Endodermal cell (in vitro differentiated cells): ENCODE data around the gene DHRS7C. TPM values are rescaled to one million over a fixed set of nuclear protein-coding genes. Genes with fewer than 3 reads are reported as not detected.

Source experiments
- DNase-seq: peaks from one replicate; pipeline ENCODE4 v3.0.0-alpha.2; 2017
- H3K27ac ChIP-seq: 2 replicates; pipeline ENCODE4 v1.5.1; 2013; ENCODE audit warnings: mild to moderate bottlenecking, low read depth, low read length, moderate library complexity
- H3K27me3 ChIP-seq: 2 replicates; pipeline ENCODE4 v1.6.1; 2013; ENCODE audit warnings: mild to moderate bottlenecking, low read length, moderate library complexity; ENCODE audit not compliant: insufficient read depth, control insufficient read depth, poor library complexity, severe bottlenecking
- H3K36me3 ChIP-seq: 2 replicates; pipeline ENCODE4 v1.7.0; 2013; ENCODE audit warnings: mild to moderate bottlenecking, low read length, moderate library complexity; ENCODE audit not compliant: control insufficient read depth, insufficient read depth
- H3K4me1 ChIP-seq: one replicate; pipeline ENCODE4 v1.7.0; 2013; ENCODE audit warnings: low read length; ENCODE audit not compliant: control insufficient read depth, insufficient read depth
- H3K4me3 ChIP-seq: 2 replicates; pipeline ENCODE4 v1.5.1; 2013; ENCODE audit warnings: mild to moderate bottlenecking, low read length, moderate library complexity
- H3K9ac ChIP-seq: 2 replicates; pipeline ENCODE4 v1.6.1; 2013; ENCODE audit warnings: mild to moderate bottlenecking, low read length, moderate library complexity; ENCODE audit not compliant: poor library complexity, severe bottlenecking; ENCODE audit errors: extremely low read depth
- H3K9me3 ChIP-seq: 2 replicates; pipeline ENCODE4 v1.6.1; 2013; ENCODE audit warnings: mild to moderate bottlenecking, low read length, moderate library complexity; ENCODE audit not compliant: control insufficient read depth
- H3K27ac Mint-ChIP-seq: 2 replicates; pipeline ENCODE4 v1.8.0; 2020; ENCODE audit warnings: mixed read lengths
- H3K27me3 Mint-ChIP-seq: 2 replicates; pipeline ENCODE4 v1.8.0; 2021; ENCODE audit warnings: mild to moderate bottlenecking, mixed read lengths; ENCODE audit not compliant: insufficient read depth
- H3K36me3 Mint-ChIP-seq: 2 replicates; pipeline ENCODE4 v1.8.0; 2020; ENCODE audit warnings: low read depth, mixed read lengths
- H3K4me1 Mint-ChIP-seq: 2 replicates; pipeline ENCODE4 v1.8.0; 2020; ENCODE audit warnings: mixed read lengths
- H3K4me3 Mint-ChIP-seq: 2 replicates; pipeline ENCODE4 v1.8.0; 2020; ENCODE audit warnings: mild to moderate bottlenecking, moderate library complexity, mixed read lengths
- H3K9me3 Mint-ChIP-seq: 2 replicates; pipeline ENCODE4 v1.8.0; 2020; ENCODE audit warnings: mild to moderate bottlenecking, mixed read lengths
- CTCF ChIP-seq: fragments of 200-600 bp; sonication (generic); conservative IDR thresholded peaks from 2 replicates; pipeline ENCODE4 v1.5.0; 2021; ENCODE audit warnings: antibody characterized with exemption, mild to moderate bottlenecking
- WGBS, 2 experiments: methylation state at CpG; one replicate each; pipeline versions ENCODE4 v1.1.5 to v1.1.7; 2013; ENCODE audit warnings: missing lambda C conversion rate in 2 of 2, mixed read lengths in 1 of 2; ENCODE audit not compliant: insufficient coverage in 1 of 2, insufficient read length in 1 of 2; 5-methylcytosine and 5-hydroxymethylcytosine counted together
- long read RNA-seq, 4 experiments: library from polyadenylated mRNA in 2 of 4; library from RNA in 1 of 4; library from capped mRNA in 1 of 4; stranded (forward) in 3 of 4; unstranded in 1 of 4; transcript quantifications; one replicate each; pipeline ENCODE4 v2.0.0, GENCODE V29; 2020 to 2021; ENCODE audit warnings: inconsistent platforms in 1 of 4
- polyA plus RNA-seq, 2 experiments: library from polyadenylated mRNA; stranded (reverse); fragments of 50-300 nt; gene quantifications; one replicate each; pipeline ENCODE4 v1.2.3, GENCODE V29; 2013
- total RNA-seq, 2 donors: library from RNA; stranded (reverse); fragmentation: NEBNext Ultra II Directional in 1 of 2; extraction: Animal tissue kit (Norgen Biotek cat#: 25700) in 1 of 2; gene quantifications; 2 replicates in 1 of 2; 3 replicates in 1 of 2; pipeline ENCODE4 v1.2.1, GENCODE V29; 2021

The DHRS7C gene
- not detected for total RNA-seq
- polyA plus RNA-seq (2013, experiment 1 of 2): not detected
- polyA plus RNA-seq (2013, experiment 2 of 2): not detected
- long read RNA-seq, experiment 1: 0 reads
- long read RNA-seq, experiment 2: 0 reads
- long read RNA-seq, experiment 3: 0 reads
- long read RNA-seq, experiment 4: 0 reads

- Histone ChIP-seq H3K9ac (no peak within 1 kb of the TSS), H3K9me3 (no peaks in the 10 kb centered on the region), H3K27me3 (no peaks in the 10 kb centered on the region), H3K4me1 (peaks cover 3% of the 10 kb centered on the region), H3K27ac (no peak within 1 kb of the TSS), H3K4me3 (no peak within 1 kb of the TSS), H3K36me3 (no peaks in the 10 kb centered on the region)
- no peak for DNase-seq
- no peak within 1 kb of the TSS for H3K27ac Mint-ChIP-seq
- peaks cover 4% of the 10 kb centered on the region for H3K4me1 Mint-ChIP-seq
- 87 to 93% methylated on average over 9 to 15 of the region's 15 CpGs for WGBS, 2 experiments
- TF ChIP-seq CTCF: no peak
- H3K4me3 Mint-ChIP-seq: no peak within 1 kb of the TSS
- peaks cover 7% of the 10 kb centered on the region for H3K27me3 Mint-ChIP-seq
- H3K36me3 Mint-ChIP-seq: no peaks in the 10 kb centered on the region
- no peaks in the 10 kb centered on the region for H3K9me3 Mint-ChIP-seq
Observed at GRCh38 chr17:9790889-9791876, at the start of gene DHRS7C. Gene DHRS7C, minus strand, starts transcription at chr17:9791592. Its CDS starts 308 bp downstream, at chr17:9791284.

GRCh38 chr17:9839433-9839832 lies 48.0 kb upstream of the DHRS7C start:
- H3K36me3 Mint-ChIP-seq: no peaks in the 10 kb centered on the region
- 33 to 55% methylated on average over 3 to 4 of the region's 4 CpGs for WGBS, 2 experiments
- H3K27me3 Mint-ChIP-seq: peaks cover 49% of the 10 kb centered on the region
- Histone ChIP-seq H3K27me3 (peaks cover 11% of the 10 kb centered on the region), H3K36me3 (no peaks in the 10 kb centered on the region), H3K27ac (no peak overlapping the region), H3K4me1 (no peaks in the 10 kb centered on the region), H3K9me3 (no peaks in the 10 kb centered on the region), H3K4me3 (no peak overlapping the region), H3K9ac (no peak overlapping the region)
- no peak overlapping the region for H3K27ac Mint-ChIP-seq
- H3K4me3 Mint-ChIP-seq: no peak overlapping the region
- TF ChIP-seq CTCF: peak; percentile 66
- H3K9me3 Mint-ChIP-seq: no peaks in the 10 kb centered on the region
- DNase-seq: peak; percentile 87
- peaks cover 22% of the 10 kb centered on the region for H3K4me1 Mint-ChIP-seq

GRCh38 chr17:9837551-9838471 lies 46.4 kb upstream of the DHRS7C start:
- Histone ChIP-seq H3K4me1 (no peaks in the 10 kb centered on the region), H3K9me3 (peaks cover 4% of the 10 kb centered on the region), H3K9ac (no peak overlapping the region), H3K27me3 (no peaks in the 10 kb centered on the region), H3K4me3 (no peak overlapping the region), H3K27ac (no peak overlapping the region), H3K36me3 (no peaks in the 10 kb centered on the region)
- Mint-ChIP-seq H3K4me3 (no peak overlapping the region), H3K9me3 (peaks cover 2% of the 10 kb centered on the region), H3K27ac (no peak overlapping the region), H3K36me3 (no peaks in the 10 kb centered on the region), H3K27me3 (peaks cover 34% of the 10 kb centered on the region), H3K4me1 (peaks cover 22% of the 10 kb centered on the region)
- TF ChIP-seq CTCF: no peak
- 89% methylated on average over 10 to 11 of the region's 11 CpGs for WGBS, 2 experiments
- DNase-seq: peak; percentile 52
